IMR-90 (cell line): ENCODE data around the gene SERPINA3. TPM values are rescaled to one million over a fixed set of nuclear protein-coding genes. Genes with fewer than 3 reads are reported as not detected.

Experiments used
- ATAC-seq: fragments of 200-7000 bp; cut with Tn5 transposase; 2 replicates; pipeline ENCODE4 v1.9.1; 2020; ENCODE audit warnings: low read depth, mild to moderate bottlenecking, moderate library complexity
- BruUV-seq: library from RNA; stranded (reverse); fragments of 400-500 nt; replicated peaks from 2 replicates; lab custom pipeline; 2021; lab: Mats Ljungman, UMichigan
- CTCF ChIA-PET: fragments of 300-600 bp; formaldehyde crosslinking; extraction: SDS; loops from one replicate; lab custom pipeline; 2021; ENCODE audit warnings: antibody characterized with exemption; lab: Yijun Ruan, JAX
- POLR2A ChIA-PET: fragments of 300-600 bp; sonication (Branson Sonifier 250); formaldehyde crosslinking; loops from one replicate; lab custom pipeline; 2022; ENCODE audit warnings: antibody characterized with exemption; ENCODE audit not compliant: unreplicated experiment; lab: Charles Lee
- DNase-seq: peaks from one replicate; pipeline ENCODE4 v3.0.0; 2013
- H2AFZ ChIP-seq: replicated peaks from 2 replicates; pipeline ENCODE3; 2013; ENCODE audit warnings: low read length, mild to moderate bottlenecking; ENCODE audit not compliant: poor library complexity
- H2AK5ac ChIP-seq: 2 replicates; pipeline ENCODE4 v1.6.1; 2013; ENCODE audit warnings: low read depth, low read length, inconsistent platforms
- H2AK9ac ChIP-seq: replicated peaks from 2 replicates; pipeline ENCODE3; 2013; ENCODE audit warnings: mild to moderate bottlenecking, low read depth, low read length, moderate library complexity; ENCODE audit not compliant: poor library complexity
- H2BK120ac ChIP-seq: 2 replicates; pipeline ENCODE4 v1.6.1; 2013; ENCODE audit warnings: low read depth, low read length, inconsistent platforms
- H2BK15ac ChIP-seq: 3 replicates; pipeline ENCODE4 v1.6.1; 2013; ENCODE audit warnings: low read depth, low read length, inconsistent platforms
- H2BK20ac ChIP-seq: 2 replicates; pipeline ENCODE4 v1.6.1; 2013; ENCODE audit warnings: low read depth, mild to moderate bottlenecking, inconsistent platforms, low read length, moderate library complexity
- H2BK5ac ChIP-seq: 2 replicates; pipeline ENCODE4 v1.6.1; 2013; ENCODE audit warnings: mild to moderate bottlenecking, low read depth, low read length, inconsistent platforms; ENCODE audit not compliant: poor library complexity, severe bottlenecking
- H3K14ac ChIP-seq: replicated peaks from 2 replicates; pipeline ENCODE4 v1.6.1; 2013; ENCODE audit warnings: low read depth, low read length, inconsistent platforms
- H3K18ac ChIP-seq: 2 replicates; pipeline ENCODE4 v1.6.1; 2013; ENCODE audit warnings: low read depth, low read length, control low read depth
- H3K23ac ChIP-seq: 2 replicates; pipeline ENCODE4 v1.6.1; 2013; ENCODE audit warnings: low read depth, low read length, inconsistent platforms
- H3K27ac ChIP-seq: 2 replicates; pipeline ENCODE4 v1.5.1; 2013; ENCODE audit warnings: mild to moderate bottlenecking, control low read depth, low read length; ENCODE audit not compliant: insufficient read depth
- H3K27me3 ChIP-seq: 2 replicates; pipeline ENCODE4 v1.6.1; 2013; ENCODE audit warnings: low read length; ENCODE audit not compliant: control insufficient read depth, insufficient read depth
- H3K36me3 ChIP-seq: 2 replicates; pipeline ENCODE4 v1.6.1; 2013; ENCODE audit warnings: low read length, mixed read lengths; ENCODE audit not compliant: control insufficient read depth, insufficient read depth
- H3K4ac ChIP-seq: 2 replicates; pipeline ENCODE4 v1.6.1; 2013; ENCODE audit warnings: low read depth, low read length, inconsistent platforms
- H3K4me1 ChIP-seq: 2 replicates; pipeline ENCODE4 v1.6.1; 2013; ENCODE audit warnings: low read length, mixed read lengths; ENCODE audit not compliant: control insufficient read depth, insufficient read depth
- H3K4me2 ChIP-seq: 2 replicates; pipeline ENCODE4 v1.6.1; 2013; ENCODE audit warnings: low read depth, mild to moderate bottlenecking, control low read depth, low read length, moderate library complexity
- H3K4me3 ChIP-seq: 2 replicates; pipeline ENCODE4 v1.5.1; 2013; ENCODE audit warnings: low read depth, mild to moderate bottlenecking, control low read depth, low read length, moderate library complexity; ENCODE audit not compliant: insufficient read depth
- H3K56ac ChIP-seq: 2 replicates; pipeline ENCODE4 v1.6.1; 2013; ENCODE audit warnings: low read length, inconsistent platforms; ENCODE audit not compliant: insufficient read depth; ENCODE audit errors: extremely low read depth
- H3K79me1 ChIP-seq, 2 experiments: 2 replicates each; pipeline ENCODE4 v1.6.1; 2013; ENCODE audit warnings: low read length in 2 of 2, inconsistent platforms in 1 of 2, low read depth in 1 of 2
- H3K9ac ChIP-seq: 2 replicates; pipeline ENCODE4 v1.6.1; 2013; ENCODE audit warnings: low read depth, low read length, control low read depth
- H3K9me1 ChIP-seq: 2 replicates; pipeline ENCODE4 v1.6.1; 2013; ENCODE audit warnings: low read length, inconsistent platforms; ENCODE audit not compliant: insufficient read depth
- H3K9me3 ChIP-seq: 2 replicates; pipeline ENCODE4 v1.6.1; 2013; ENCODE audit warnings: low read length; ENCODE audit not compliant: control insufficient read depth, insufficient read depth
- H4K20me1 ChIP-seq: 2 replicates; pipeline ENCODE4 v1.6.1; 2013; ENCODE audit warnings: low read length, inconsistent platforms; ENCODE audit not compliant: insufficient read depth
- H4K5ac ChIP-seq: 2 replicates; pipeline ENCODE4 v1.6.1; 2013; ENCODE audit warnings: mild to moderate bottlenecking, low read depth, low read length, control low read depth
- H4K8ac ChIP-seq, 2 experiments: 2 replicates each; pipeline ENCODE4 v1.6.1; 2013; ENCODE audit warnings: low read depth in 2 of 2, low read length in 2 of 2, control low read depth in 1 of 2, inconsistent platforms in 1 of 2
- H4K91ac ChIP-seq: 2 replicates; pipeline ENCODE4 v1.6.1; 2013; ENCODE audit warnings: low read depth, low read length, inconsistent platforms; ENCODE audit not compliant: insufficient read depth
- CEBPB ChIP-seq: IDR thresholded peaks from 2 replicates; pipeline ENCODE4 v1.6.1; 2012; ENCODE audit warnings: low read depth, low read length, improper control_type of control experiment
- CHD1 ChIP-seq: IDR thresholded peaks from 2 replicates; pipeline ENCODE4 v1.6.1; 2012; ENCODE audit warnings: low read depth, low read length, improper control_type of control experiment
- CTCF ChIP-seq: conservative IDR thresholded peaks from 2 replicates; pipeline ENCODE4 v1.5.1; 2012; ENCODE audit warnings: mild to moderate bottlenecking, low read depth, low read length, improper control_type of control experiment
- MAFK ChIP-seq: IDR thresholded peaks from 2 replicates; pipeline ENCODE4 v1.6.1; 2012; ENCODE audit warnings: low read depth, low read length, improper control_type of control experiment
- MAZ ChIP-seq: IDR thresholded peaks from 2 replicates; pipeline ENCODE4 v1.6.1; 2012; ENCODE audit warnings: low read depth, mild to moderate bottlenecking, low read length, improper control_type of control experiment, moderate library complexity, borderline replicate concordance
- RFX5 ChIP-seq: IDR thresholded peaks from 2 replicates; pipeline ENCODE4 v1.8.0; 2012; ENCODE audit warnings: low read depth, mild to moderate bottlenecking, low read length, moderate library complexity
- SMC3 ChIP-seq: fragments of 150-350 bp; IDR thresholded peaks from 2 replicates; pipeline ENCODE4 v1.6.1; 2016; ENCODE audit warnings: low read depth, mild to moderate bottlenecking, antibody characterized with exemption, low read length, moderate library complexity
- WGBS, 2 experiments: methylation state at CpG; one replicate each; pipeline versions ENCODE4 v1.1.5 to v1.1.7; 2013; ENCODE audit warnings: missing lambda C conversion rate in 2 of 2; ENCODE audit not compliant: insufficient read length in 1 of 2; ENCODE audit errors: extremely low coverage in 2 of 2; 5-methylcytosine and 5-hydroxymethylcytosine counted together
- dilution Hi-C: fragments of 300-500 bp; cut with HindIII; formaldehyde crosslinking; loops from one replicate; pipeline ENCODE4 v1.14.3; 2018; ENCODE audit warnings: low sequenced_read_pairs; ENCODE audit not compliant: unreplicated experiment
- in situ Hi-C: fragments of 300-500 bp; cut with MboI; formaldehyde crosslinking; loops from 3 replicates; pipeline ENCODE4 v1.14.3; 2019; ENCODE audit warnings: low sequenced_read_pairs, inconsistent platforms, mixed read lengths
- intact Hi-C: fragments of 100-400 bp; cut with micrococcal nuclease; formaldehyde crosslinking; loops from 2 replicates; pipeline ENCODE4 v1.10.0; 2022
- polyA plus RNA-seq, 3 experiments: library from polyadenylated mRNA; depleted of rRNA; stranded (reverse); fragments of >200 nt; gene quantifications; 2 replicates each; pipeline ENCODE4 v1.2.3, GENCODE V29; 2012; ENCODE audit warnings: low replicate concordance in 1 of 3
- total RNA-seq: library from RNA; depleted of rRNA; stranded (reverse); fragments of >200 nt; gene quantifications from 2 replicates; pipeline ENCODE4 v1.2.3, GENCODE V29; 2012

The SERPINA3 gene
- total and polyA plus RNA-seq, 2 of the 4 experiments (the other 2 are of a cell fraction) = 0.36 to 0.48 TPM

DNA sequence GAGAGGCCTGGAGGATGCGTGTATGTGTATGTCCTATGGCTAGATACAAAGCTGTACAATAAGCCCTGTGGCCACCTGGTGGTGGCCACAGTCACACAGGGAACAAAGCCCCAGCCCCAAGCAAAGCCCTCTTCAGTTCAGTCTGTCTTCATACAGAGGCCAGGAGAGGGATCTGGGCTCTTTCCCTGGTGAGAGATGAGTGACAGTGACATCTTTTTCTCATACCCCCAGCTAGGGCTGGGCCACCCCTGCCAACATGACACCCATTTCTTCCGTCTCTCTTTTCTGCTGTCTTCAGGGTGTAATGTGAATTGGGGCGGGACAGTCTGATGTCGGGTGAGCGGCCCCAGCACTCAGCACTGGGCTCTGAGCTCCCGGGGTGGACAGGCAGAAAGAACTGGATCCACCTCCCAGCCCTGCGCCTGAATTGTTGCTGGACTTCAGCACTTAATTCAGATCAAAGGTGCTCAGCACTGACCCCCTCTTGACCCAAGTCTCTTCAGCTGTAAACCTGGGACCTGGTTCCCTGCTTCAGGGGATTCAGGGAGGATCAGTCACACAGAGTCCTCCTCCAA lies 59.8 kb downstream of the SERPINA3 start:
- no peak overlapping the region for H3K56ac ChIP-seq
- no peak overlapping the region for H3K18ac ChIP-seq
- no peaks in the 10 kb centered on the region for H3K27me3 ChIP-seq
- no peaks in the 10 kb centered on the region for H3K9me3 ChIP-seq
- H4K20me1 ChIP-seq = no peaks in the 10 kb centered on the region
- no peak overlapping the region; the same call in 1 of the 2 replicates for H3K4ac ChIP-seq
- intact Hi-C loops (no loop called here), in situ Hi-C loops (no loop called here), dilution Hi-C loops (no loop called here)
- ChIA-PET POLR2A (no interaction called here), CTCF (interaction anchor here (1.0 kb wide), 1 partner anchor 17 kb away, joined by 3 read pairs; no protein-coding TSS in a partner anchor)
- DNase-seq (no peak), ATAC-seq (peak; percentile 54; the same call in 1 of the 2 replicates)
- no peak overlapping the region for H4K8ac ChIP-seq
- H3K79me1 ChIP-seq = no peaks in the 10 kb centered on the region
- no peak overlapping the region for H3K9ac ChIP-seq
- BruUV-seq = no TSS peak
- H3K36me3 ChIP-seq = no peaks in the 10 kb centered on the region
- H3K4me1 ChIP-seq = peaks cover 5% of the 10 kb centered on the region
- no peak overlapping the region for H3K4me2 ChIP-seq
- TF ChIP-seq CTCF (peak; percentile 9; the same call in 1 of the 2 replicates), CHD1 (no peak), MAZ (no peak), RFX5 (no peak), CEBPB (no peak), MAFK (no peak), SMC3 (0 out of 2 replicates have a peak, but pooled peaks have one; percentile 13)
- no peak overlapping the region for H3K27ac ChIP-seq
- H2BK120ac ChIP-seq = 0 out of 2 replicates have a peak overlapping the region, but pooled peaks have one; percentile 48
- no peak overlapping the region for H4K5ac ChIP-seq
- H4K91ac ChIP-seq = no peak overlapping the region
- no peak overlapping the region for H2BK15ac ChIP-seq
- 88% methylated on average over 1 of the region's 7 CpGs; no CpG with 5 or more reads in 1 of the 2 experiments for WGBS, 2 experiments
- H2AFZ ChIP-seq = no peak overlapping the region
- no peak overlapping the region for H3K14ac ChIP-seq
- H3K23ac ChIP-seq = no peak overlapping the region
- H3K9me1 ChIP-seq = no peaks in the 10 kb centered on the region; the same call in 1 of the 2 replicates
- no peak overlapping the region for H2AK9ac ChIP-seq
- H3K4me3 ChIP-seq = no peak overlapping the region
- H2AK5ac ChIP-seq = 0 out of 2 replicates have a peak overlapping the region, but pooled peaks have one; percentile 16
- H2BK5ac ChIP-seq = no peak overlapping the region
- H2BK20ac ChIP-seq = no peak overlapping the region; the same call in 1 of the 2 replicates
